SK-N-SH treated with all-trans-retinoic acid at 6 μM for 48 hours (cell line): ENCODE results near the gene SCN1B.

Source experiments
- ATAC-seq: fragments of 200-7000 bp; cut with Tn5 transposase; 3 replicates; pipeline ENCODE4 v1.9.1; 2020; ENCODE audit warnings: mild to moderate bottlenecking, moderate library complexity
- ARNTL ChIP-seq: fragments of 450-650 bp; formaldehyde crosslinking; IDR thresholded peaks from 2 replicates; pipeline ENCODE4 v1.5.0; 2020; ENCODE audit warnings: low read depth, mild to moderate bottlenecking, moderate library complexity, borderline replicate concordance
- BACH2 ChIP-seq: fragments of 250-450 bp; sonication (Bioruptor Pico); IDR thresholded peaks from 2 replicates; pipeline ENCODE4 v1.9.0; 2021; ENCODE audit warnings: mild to moderate bottlenecking, borderline replicate concordance
- CSDC2 ChIP-seq: fragments of 250-450 bp; sonication (Bioruptor Pico); IDR thresholded peaks from 2 replicates; pipeline ENCODE4 v1.5.0; 2020; ENCODE audit warnings: mild to moderate bottlenecking, moderate library complexity
- ESRRG ChIP-seq: fragments of 250-450 bp; sonication (Bioruptor Pico); IDR thresholded peaks from 2 replicates; pipeline ENCODE4 v1.6.1; 2021; ENCODE audit warnings: mild to moderate bottlenecking
- GLIS3 ChIP-seq: fragments of 250-450 bp; sonication (Bioruptor Pico); IDR thresholded peaks from 2 replicates; pipeline ENCODE4 v1.5.0; 2020; ENCODE audit warnings: mild to moderate bottlenecking, moderate library complexity
- ISL1 ChIP-seq: fragments of 250-450 bp; sonication (Bioruptor Pico); IDR thresholded peaks from 2 replicates; pipeline ENCODE4 v2.1.2; 2022; ENCODE audit warnings: mild to moderate bottlenecking, moderate library complexity
- OSR1 ChIP-seq: fragments of 250-450 bp; sonication (Bioruptor Pico); IDR thresholded peaks from 2 replicates; pipeline ENCODE4 v1.8.0; 2022; ENCODE audit warnings: moderate library complexity, mild to moderate bottlenecking, inconsistent platforms
- POU6F1 ChIP-seq: fragments of 250-450 bp; sonication (Bioruptor Pico); IDR thresholded peaks from 2 replicates; pipeline ENCODE4 v1.8.0; 2021; ENCODE audit warnings: low read depth, mild to moderate bottlenecking, moderate library complexity, borderline replicate concordance
- PPARA ChIP-seq: fragments of 250-450 bp; sonication (Bioruptor Pico); IDR thresholded peaks from 2 replicates; pipeline ENCODE4 v1.5.0; 2020; ENCODE audit warnings: mild to moderate bottlenecking, borderline replicate concordance
- RARB ChIP-seq: fragments of 250-450 bp; sonication (Bioruptor Pico); IDR thresholded peaks from 2 replicates; pipeline ENCODE4 v1.8.0; 2021; ENCODE audit warnings: mild to moderate bottlenecking, moderate library complexity
- SNAI2 ChIP-seq: fragments of 250-450 bp; sonication (Bioruptor Pico); IDR thresholded peaks from 2 replicates; pipeline ENCODE4 v1.5.0; 2020; ENCODE audit warnings: mild to moderate bottlenecking, moderate library complexity
- TCF4 ChIP-seq: fragments of 250-450 bp; sonication (Bioruptor Pico); IDR thresholded peaks from 2 replicates; pipeline ENCODE4 v1.8.0; 2021; ENCODE audit warnings: mild to moderate bottlenecking, moderate library complexity, borderline replicate concordance
- TOX ChIP-seq: fragments of 250-450 bp; sonication (Bioruptor Pico); IDR thresholded peaks from 2 replicates; pipeline ENCODE4 v1.8.0; 2021; ENCODE audit warnings: mild to moderate bottlenecking, moderate library complexity, borderline replicate concordance
- TSHZ2 ChIP-seq: fragments of 250-450 bp; sonication (Bioruptor Pico); IDR thresholded peaks from 2 replicates; pipeline ENCODE4 v1.5.0; 2020; ENCODE audit warnings: mild to moderate bottlenecking, moderate library complexity
- ZC3H10 ChIP-seq: fragments of 250-450 bp; sonication (Bioruptor Pico); IDR thresholded peaks from 2 replicates; pipeline ENCODE4 v1.5.1; 2021; ENCODE audit warnings: mild to moderate bottlenecking, moderate library complexity
- ZFP3 ChIP-seq: fragments of 250-450 bp; sonication (Bioruptor Pico); IDR thresholded peaks from 2 replicates; pipeline ENCODE4 v1.5.0; 2020; ENCODE audit warnings: mild to moderate bottlenecking, moderate library complexity
- ZNF8 ChIP-seq: fragments of 450-650 bp; formaldehyde crosslinking; IDR thresholded peaks from 2 replicates; pipeline ENCODE4 v1.5.0; 2020; ENCODE audit warnings: mild to moderate bottlenecking, moderate library complexity
- TF ChIP-seq, protein P1 (sequence below): fragments of 250-450 bp; sonication (Bioruptor Pico); IDR thresholded peaks from 2 replicates; pipeline ENCODE4 v1.8.0; 2020; ENCODE audit warnings: mild to moderate bottlenecking, moderate library complexity, borderline replicate concordance
- TF ChIP-seq, protein P2 (sequence below): fragments of 250-450 bp; sonication (Bioruptor Pico); IDR thresholded peaks from 2 replicates; pipeline ENCODE4 v1.5.1; 2021; ENCODE audit warnings: mild to moderate bottlenecking, moderate library complexity

The SCN1B gene

GRCh38 chr19:34988119-34988518 lies 42.2 kb upstream of the SCN1B start:
- ATAC-seq, result no peak
- no peak for TF ChIP-seq TOX (CRISPR knock-in tag)
- TF ChIP-seq ESRRG, result no peak
- TF ChIP-seq PPARA (CRISPR knock-in tag), result no peak
- no peak for TF ChIP-seq RARB (CRISPR knock-in tag)
- TF ChIP-seq ZC3H10 (CRISPR knock-in tag), result no peak
- TF ChIP-seq ZNF8 (CRISPR knock-in tag), result no peak
- TF ChIP-seq ARNTL (CRISPR knock-in tag), result no peak

DNA sequence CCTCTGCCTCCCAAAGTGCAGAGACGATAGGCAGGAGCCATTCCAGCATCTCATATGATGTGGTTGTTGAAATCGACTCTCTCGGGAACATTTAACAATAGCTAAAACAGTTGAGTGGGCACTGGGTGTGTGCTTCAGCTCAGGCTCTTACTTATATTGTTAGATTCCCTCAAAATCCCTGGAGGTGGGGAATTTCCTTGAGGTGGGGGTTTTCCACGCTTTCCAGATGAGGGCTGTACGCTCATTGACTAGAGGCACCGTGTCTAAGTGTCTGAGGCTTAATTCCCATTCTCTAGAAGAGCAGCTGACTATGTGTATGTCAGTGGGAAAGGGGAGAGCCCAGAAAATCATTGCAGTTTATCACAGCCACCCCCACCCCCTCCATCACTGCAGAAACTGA lies 41.0 kb upstream of the SCN1B start:
- ATAC-seq, result no peak
- no peak for TF ChIP-seq POU6F1 (CRISPR knock-in tag)
- TF ChIP-seq CSDC2 (CRISPR knock-in tag), result no peak
- no peak for TF ChIP-seq ZFP3 (CRISPR knock-in tag)
- TF ChIP-seq, all 23 proteins: peak for 0

- no peak for ATAC-seq
These were observed 39.6 kb upstream of the SCN1B start for GRCh38 chr19:34990578-34991192.

More at GRCh38 chr19:34990578-34991192, 39.6 kb upstream of the SCN1B start:
- TF ChIP-seq ZC3H10 (CRISPR knock-in tag), result no peak
- no peak for TF ChIP-seq ZFP3 (CRISPR knock-in tag)
- no peak for TF ChIP-seq TCF4
- no peak for TF ChIP-seq CSDC2 (CRISPR knock-in tag)
- TF ChIP-seq GLIS3 (CRISPR knock-in tag), result no peak
- TF ChIP-seq SNAI2, result no peak
- no peak for TF ChIP-seq BACH2 (CRISPR knock-in tag)
- TF ChIP-seq POU6F1 (CRISPR knock-in tag), result no peak
- TF ChIP-seq ISL1, result no peak
- TF ChIP-seq, protein P1, sequence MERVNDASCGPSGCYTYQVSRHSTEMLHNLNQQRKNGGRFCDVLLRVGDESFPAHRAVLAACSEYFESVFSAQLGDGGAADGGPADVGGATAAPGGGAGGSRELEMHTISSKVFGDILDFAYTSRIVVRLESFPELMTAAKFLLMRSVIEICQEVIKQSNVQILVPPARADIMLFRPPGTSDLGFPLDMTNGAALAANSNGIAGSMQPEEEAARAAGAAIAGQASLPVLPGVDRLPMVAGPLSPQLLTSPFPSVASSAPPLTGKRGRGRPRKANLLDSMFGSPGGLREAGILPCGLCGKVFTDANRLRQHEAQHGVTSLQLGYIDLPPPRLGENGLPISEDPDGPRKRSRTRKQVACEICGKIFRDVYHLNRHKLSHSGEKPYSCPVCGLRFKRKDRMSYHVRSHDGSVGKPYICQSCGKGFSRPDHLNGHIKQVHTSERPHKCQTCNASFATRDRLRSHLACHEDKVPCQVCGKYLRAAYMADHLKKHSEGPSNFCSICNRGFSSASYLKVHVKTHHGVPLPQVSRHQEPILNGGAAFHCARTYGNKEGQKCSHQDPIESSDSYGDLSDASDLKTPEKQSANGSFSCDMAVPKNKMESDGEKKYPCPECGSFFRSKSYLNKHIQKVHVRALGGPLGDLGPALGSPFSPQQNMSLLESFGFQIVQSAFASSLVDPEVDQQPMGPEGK (CRISPR knock-in tag), result no peak
- TF ChIP-seq OSR1 (CRISPR knock-in tag), result no peak
- TF ChIP-seq ARNTL (CRISPR knock-in tag), result no peak
- no peak for TF ChIP-seq TSHZ2 (CRISPR knock-in tag)
- no peak for TF ChIP-seq ESRRG
- TF ChIP-seq, protein P2, sequence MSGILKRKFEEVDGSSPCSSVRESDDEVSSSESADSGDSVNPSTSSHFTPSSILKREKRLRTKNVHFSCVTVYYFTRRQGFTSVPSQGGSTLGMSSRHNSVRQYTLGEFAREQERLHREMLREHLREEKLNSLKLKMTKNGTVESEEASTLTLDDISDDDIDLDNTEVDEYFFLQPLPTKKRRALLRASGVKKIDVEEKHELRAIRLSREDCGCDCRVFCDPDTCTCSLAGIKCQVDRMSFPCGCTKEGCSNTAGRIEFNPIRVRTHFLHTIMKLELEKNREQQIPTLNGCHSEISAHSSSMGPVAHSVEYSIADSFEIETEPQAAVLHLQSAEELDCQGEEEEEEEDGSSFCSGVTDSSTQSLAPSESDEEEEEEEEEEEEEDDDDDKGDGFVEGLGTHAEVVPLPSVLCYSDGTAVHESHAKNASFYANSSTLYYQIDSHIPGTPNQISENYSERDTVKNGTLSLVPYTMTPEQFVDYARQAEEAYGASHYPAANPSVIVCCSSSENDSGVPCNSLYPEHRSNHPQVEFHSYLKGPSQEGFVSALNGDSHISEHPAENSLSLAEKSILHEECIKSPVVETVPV, result no peak
